ENCODE results near the gene ZPR1.
"Not testable (repeated sequence)": the region's sequence is repeated elsewhere in the genome, so short reads cannot be mapped to it uniquely, and the experiment has no call there.

The ZPR1 gene, protein sequence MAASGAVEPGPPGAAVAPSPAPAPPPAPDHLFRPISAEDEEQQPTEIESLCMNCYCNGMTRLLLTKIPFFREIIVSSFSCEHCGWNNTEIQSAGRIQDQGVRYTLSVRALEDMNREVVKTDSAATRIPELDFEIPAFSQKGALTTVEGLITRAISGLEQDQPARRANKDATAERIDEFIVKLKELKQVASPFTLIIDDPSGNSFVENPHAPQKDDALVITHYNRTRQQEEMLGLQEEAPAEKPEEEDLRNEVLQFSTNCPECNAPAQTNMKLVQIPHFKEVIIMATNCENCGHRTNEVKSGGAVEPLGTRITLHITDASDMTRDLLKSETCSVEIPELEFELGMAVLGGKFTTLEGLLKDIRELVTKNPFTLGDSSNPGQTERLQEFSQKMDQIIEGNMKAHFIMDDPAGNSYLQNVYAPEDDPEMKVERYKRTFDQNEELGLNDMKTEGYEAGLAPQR

DNA sequence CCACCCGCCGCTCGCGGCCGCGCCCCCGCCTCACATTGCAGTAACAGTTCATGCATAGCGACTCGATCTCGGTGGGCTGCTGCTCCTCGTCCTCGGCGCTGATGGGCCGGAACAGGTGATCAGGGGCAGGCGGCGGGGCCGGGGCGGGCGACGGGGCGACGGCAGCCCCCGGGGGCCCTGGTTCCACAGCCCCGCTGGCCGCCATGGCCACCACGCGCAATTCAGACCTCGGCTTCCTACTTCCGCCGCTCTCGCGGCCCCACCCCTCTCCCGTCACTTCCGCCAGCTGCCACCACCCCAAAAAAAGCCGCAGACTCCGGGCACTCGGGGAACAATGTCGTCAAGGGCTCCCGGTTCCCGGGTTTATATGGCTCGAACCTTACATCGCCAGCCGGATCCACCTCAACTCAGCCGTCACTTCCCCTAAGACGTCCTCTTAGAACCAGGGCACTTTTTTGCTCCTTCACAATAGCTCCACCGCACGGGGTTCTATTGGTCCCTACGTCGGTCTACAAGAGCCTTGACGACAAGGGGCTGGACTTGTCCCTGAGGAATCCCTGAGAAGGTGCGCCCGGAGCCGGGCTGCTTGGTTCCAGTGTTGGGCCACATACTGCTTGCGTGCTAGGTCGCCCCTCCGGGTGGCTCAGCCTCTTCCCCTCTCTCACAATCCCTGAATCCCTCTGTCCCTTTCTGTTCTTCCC lies at the start of gene ZPR1:
ZPR1 (minus strand) TSS at position 238 of the 701 bp plus-strand sequence; CDS start at position 205, 33 bp downstream.
- DNase-seq = peak; percentile 75

DNA sequence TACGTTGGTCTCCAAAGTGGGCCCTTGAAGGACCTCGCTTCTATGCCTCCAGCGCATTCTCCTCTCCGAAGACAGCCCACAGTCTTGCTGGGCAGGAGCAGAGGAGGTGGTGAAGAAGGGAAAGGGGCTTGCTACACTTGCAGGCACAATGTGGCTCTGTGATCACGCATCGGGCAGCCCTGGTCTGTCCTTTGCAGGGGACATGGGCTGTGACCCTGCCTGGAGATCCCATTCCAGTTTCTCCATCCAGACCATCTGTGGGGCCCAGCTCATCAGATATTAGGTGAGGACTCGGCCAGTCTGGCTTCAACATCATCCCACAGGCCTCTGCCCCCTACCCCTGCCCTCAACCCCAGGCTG lies 48.8 kb upstream of the ZPR1 start:
- no peak for DNase-seq

DNA sequence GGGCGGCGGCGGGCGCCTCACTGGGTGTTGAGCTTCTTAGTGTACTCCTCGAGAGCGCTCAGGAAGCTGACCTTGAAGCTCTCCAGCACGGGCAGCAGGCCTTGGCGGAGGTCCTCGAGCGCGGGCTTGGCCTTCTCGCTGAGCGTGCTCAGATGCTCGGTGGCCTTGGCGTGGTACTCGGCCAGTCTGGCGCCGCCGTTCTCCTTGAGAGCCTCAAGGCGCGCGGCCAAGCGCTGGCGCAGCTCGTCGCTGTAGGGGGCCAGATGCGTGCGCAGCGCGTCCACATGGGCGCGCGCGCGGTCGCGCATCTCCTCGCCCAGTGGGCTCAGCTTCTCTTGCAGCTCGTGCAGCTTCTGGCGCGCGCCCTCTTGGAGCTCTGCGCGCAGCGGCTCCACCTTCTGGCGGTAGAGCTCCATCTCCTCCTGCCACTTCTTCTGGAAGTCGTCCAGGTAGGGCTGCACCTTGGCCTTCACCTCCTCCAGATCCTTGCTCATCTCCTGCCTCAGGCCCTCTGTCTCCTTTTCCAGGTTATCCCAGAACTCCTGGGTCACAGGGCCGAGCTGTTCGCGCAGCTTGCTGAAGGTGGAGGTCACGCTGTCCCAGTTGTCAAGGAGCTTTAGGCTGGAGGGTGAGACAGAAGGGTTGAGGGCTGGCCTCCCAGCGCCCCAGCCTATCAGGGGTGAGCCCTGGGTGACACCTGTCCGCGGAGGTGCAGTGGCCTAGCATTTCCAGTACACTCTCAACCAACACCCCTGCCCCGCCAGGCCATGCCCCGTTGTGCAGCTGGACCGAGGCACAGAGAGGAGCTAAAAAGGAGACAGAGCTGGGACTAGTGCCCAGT lies 48.2 kb upstream of the ZPR1 start:
- peak; percentile 95 for DNase-seq

DNA sequence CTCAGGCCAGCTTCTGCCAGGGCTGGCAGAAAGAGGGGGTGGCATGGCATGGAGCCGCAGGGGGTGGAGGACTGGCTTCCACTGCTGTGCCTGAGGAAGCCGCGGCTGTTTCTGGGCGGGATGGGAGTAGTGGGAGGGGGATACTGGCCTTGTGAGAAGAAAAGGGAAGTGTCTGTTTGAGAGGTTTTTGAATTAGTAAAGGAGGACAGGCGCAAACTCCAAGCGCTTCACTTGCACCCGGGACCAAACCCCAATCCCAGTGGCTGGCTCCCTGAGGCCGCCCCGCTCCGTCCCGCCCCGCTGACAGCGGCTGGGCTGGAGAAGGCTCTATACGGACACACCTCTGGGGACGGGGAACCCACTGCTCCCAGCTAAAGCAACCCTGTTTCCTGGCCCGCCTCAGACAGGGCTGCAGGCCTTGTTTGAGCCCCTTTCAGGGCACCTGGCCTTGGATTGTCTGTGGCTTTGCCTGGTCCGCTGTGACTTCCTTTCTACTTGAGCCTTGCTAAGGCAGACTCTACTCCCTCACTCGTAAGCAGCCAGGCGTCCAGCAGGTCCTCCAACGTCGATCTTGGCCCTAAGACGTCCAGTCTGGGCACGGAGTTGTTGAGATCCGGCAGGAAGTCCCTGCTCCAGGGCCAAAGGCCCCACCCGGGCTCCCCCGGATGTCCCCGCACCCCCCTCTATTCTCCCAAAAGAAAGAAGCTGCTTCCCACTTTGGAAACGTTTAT lies 47.4 kb upstream of the ZPR1 start:
- no peak for DNase-seq

DNA sequence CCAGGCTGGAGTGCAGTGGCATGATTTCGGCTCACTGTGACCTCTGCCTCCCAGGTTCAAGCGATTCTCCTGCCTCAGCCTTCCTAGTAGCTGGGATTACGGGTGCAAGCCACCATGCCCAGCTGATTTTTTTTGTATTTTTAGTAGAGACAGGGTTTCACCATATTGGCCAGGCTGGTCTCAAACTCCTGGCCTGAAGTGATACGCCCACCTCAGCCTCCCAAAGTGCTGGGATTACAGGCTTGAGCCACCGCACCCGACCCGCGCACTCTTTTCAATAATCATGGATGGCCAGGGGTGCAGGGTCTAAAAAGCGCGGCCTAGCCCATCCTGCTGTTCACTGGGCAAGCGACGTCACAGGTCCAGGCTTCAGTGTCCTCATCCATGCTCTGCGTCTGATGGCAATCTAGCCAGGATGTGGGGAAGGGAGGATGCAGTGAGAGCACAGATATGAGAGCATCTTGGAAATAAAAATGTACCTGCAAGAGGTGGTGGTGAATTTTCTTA lies 46.8 kb upstream of the ZPR1 start:
- not testable (repeated sequence) for DNase-seq

DNA sequence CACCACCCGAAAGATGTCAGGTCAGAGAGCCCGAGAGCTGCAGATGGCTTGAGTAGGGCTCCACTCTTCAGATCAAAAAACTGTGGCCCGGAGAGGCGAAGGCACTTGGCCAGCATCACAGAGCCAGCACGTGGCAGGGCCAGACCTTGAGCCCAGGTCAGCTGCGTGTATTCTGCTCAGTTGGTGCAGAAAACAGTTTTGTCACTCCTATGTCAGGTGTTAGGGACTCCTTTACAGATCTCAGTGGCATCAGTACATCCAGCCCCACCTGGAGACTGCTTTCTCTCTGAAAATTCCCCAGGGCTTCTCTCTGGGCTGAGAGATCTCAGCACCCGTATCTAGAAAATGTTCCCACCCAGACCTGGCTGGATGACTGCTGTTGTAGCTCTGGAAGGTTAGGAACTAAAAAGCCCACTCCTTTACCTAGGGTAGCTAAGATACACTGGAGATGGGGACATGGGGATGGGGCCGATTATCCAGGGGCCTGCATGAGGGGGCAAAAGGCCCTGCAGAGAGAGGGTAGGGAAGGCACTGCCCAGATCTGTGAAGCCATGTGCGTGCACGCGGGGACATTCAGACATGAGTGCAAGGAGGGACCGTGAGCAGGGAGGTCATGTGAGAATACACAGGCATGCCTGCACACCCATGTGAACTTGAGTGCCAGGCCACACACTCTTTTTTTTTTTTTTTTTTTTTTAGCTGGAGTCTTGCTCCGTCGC lies 46.2 kb upstream of the ZPR1 start:
- no peak for DNase-seq

DNA sequence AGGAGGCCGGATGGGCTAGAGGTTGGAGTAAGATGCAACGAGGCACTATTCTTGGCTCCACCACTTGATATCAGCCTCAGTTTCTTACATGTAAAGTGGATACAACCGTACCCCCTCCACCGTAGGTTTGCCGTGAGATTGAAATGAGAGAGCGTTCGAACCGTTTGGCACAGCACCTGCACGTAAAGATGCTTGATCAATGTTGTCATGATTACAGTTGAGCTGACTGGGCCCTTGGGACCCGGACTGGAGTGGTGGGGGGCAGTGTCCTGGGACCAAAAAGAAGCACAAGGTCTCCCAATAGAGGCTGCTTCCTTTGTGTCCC lies 45.6 kb upstream of the ZPR1 start:
- DNase-seq = no peak

DNA sequence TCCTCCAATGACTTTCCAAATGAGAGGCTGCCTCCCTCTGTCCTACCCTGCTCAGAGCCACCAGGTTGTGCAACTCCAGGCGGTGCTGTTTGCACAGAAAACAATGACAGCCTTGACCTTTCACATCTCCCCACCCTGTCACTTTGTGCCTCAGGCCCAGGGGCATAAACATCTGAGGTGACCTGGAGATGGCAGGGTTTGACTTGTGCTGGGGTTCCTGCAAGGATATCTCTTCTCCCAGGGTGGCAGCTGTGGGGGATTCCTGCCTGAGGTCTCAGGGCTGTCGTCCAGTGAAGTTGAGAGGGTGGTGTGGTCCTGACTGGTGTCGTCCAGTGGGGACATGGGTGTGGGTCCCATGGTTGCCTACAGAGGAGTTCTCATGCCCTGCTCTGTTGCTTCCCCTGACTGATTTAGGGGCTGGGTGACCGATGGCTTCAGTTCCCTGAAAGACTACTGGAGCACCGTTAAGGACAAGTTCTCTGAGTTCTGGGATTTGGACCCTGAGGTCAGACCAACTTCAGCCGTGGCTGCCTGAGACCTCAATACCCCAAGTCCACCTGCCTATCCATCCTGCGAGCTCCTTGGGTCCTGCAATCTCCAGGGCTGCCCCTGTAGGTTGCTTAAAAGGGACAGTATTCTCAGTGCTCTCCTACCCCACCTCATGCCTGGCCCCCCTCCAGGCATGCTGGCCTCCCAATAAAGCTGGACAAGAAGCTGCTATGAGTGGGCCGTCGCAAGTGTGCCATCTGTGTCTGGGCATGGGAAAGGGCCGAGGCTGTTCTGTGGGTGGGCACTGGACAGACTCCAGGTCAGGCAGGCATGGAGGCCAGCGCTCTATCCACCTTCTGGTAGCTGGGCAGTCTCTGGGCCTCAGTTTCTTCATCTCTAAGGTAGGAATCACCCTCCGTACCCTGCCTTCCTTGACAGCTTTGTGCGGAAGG lies 44.8 kb upstream of the ZPR1 start:
- no peak for DNase-seq

DNA sequence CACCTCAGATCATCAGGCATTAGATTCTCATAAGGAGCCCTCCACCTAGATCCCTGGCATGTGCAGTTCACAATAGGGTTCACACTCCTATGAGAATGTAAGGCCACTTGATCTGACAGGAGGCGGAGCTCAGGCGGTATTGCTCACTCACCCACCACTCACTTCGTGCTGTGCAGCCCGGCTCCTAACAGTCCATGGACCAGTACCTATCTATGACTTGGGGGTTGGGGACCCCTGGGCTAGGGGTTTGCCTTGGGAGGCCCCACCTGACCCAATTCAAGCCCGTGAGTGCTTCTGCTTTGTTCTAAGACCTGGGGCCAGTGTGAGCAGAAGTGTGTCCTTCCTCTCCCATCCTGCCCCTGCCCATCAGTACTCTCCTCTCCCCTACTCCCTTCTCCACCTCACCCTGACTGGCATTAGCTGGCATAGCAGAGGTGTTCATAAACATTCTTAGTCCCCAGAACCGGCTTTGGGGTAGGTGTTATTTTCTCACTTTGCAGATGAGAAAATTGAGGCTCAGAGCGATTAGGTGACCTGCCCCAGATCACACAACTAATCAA lies 44.0 kb upstream of the ZPR1 start:
- no peak for DNase-seq

DNA sequence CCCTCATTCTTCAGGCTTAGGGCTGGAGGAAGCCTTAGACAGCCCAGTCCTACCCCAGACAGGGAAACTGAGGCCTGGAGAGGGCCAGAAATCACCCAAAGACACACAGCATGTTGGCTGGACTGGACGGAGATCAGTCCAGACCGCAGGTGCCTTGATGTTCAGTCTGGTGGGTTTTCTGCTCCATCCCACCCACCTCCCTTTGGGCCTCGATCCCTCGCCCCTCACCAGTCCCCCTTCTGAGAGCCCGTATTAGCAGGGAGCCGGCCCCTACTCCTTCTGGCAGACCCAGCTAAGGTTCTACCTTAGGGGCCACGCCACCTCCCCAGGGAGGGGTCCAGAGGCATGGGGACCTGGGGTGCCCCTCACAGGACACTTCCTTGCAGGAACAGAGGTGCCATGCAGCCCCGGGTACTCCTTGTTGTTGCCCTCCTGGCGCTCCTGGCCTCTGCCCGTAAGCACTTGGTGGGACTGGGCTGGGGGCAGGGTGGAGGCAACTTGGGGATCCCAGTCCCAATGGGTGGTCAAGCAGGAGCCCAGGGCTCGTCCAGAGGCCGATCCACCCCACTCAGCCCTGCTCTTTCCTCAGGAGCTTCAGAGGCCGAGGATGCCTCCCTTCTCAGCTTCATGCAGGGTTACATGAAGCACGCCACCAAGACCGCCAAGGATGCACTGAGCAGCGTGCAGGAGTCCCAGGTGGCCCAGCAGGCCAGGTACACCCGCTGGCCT lies 42.5 kb upstream of the ZPR1 start:
- no peak for DNase-seq

DNA sequence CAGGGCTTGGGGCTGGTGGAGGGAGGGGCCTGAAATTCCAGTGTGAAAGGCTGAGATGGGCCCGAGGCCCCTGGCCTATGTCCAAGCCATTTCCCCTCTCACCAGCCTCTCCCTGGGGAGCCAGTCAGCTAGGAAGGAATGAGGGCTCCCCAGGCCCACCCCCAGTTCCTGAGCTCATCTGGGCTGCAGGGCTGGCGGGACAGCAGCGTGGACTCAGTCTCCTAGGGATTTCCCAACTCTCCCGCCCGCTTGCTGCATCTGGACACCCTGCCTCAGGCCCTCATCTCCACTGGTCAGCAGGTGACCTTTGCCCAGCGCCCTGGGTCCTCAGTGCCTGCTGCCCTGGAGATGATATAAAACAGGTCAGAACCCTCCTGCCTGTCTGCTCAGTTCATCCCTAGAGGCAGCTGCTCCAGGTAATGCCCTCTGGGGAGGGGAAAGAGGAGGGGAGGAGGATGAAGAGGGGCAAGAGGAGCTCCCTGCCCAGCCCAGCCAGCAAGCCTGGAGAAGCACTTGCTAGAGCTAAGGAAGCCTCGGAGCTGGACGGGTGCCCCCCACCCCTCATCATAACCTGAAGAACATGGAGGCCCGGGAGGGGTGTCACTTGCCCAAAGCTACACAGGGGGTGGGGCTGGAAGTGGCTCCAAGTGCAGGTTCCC lies 41.8 kb upstream of the ZPR1 start, which contains the start of gene APOC3:
APOC3 (plus strand) TSS at position 383 of the 659 bp plus-strand sequence. CDS start 676 bp downstream, outside the sequence.
- no peak for DNase-seq

DNA sequence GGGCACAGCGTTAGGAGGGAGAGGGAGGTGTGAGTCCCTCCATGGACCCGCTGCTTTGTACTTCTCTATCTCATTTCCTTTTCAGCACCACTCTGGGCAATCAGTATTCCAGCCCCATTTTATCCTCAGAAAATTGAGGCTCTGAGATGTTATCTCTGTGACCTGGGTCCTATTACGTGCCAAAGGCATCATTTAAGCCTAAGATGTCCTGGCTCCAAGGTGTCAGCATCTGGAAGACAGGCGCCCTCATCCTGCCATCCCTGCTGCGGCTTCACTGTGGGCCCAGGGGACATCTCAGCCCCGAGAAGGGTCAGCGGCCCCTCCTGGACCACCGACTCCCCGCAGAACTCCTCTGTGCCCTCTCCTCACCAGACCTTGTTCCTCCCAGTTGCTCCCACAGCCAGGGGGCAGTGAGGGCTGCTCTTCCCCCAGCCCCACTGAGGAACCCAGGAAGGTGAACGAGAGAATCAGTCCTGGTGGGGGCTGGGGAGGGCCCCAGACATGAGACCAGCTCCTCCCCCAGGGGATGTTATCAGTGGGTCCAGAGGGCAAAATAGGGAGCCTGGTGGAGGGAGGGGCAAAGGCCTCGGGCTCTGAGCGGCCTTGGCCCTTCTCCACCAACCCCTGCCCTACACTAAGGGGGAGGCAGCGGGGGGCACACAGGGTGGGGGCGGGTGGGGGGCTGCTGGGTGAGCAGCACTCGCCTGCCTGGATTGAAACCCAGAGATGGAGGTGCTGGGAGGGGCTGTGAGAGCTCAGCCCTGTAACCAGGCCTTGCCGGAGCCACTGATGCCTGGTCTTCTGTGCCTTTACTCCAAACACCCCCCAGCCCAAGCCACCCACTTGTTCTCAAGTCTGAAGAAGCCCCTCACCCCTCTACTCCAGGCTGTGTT lies 41.1 kb upstream of the ZPR1 start:
- DNase-seq = no peak

DNA sequence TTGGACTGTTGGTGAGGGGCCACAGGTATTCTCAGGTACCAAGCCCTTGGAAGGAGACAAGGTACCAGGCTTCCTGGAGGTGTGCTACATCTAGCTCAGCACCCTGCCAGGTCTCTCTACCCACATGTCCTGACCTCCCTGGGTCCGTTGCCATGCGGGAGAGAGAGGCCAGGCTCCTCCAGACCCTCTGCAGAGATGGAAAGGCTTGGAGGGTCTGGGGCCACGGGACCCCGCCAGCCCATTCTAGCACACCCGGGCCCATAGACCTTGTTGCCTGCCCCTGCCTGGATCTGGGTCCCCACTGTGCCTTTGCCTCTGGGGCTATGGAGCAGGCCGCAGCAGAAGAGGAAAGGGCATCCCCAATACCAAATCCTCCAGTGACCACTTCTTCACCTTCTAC lies 39.6 kb upstream of the ZPR1 start:
- DNase-seq = no peak

DNA sequence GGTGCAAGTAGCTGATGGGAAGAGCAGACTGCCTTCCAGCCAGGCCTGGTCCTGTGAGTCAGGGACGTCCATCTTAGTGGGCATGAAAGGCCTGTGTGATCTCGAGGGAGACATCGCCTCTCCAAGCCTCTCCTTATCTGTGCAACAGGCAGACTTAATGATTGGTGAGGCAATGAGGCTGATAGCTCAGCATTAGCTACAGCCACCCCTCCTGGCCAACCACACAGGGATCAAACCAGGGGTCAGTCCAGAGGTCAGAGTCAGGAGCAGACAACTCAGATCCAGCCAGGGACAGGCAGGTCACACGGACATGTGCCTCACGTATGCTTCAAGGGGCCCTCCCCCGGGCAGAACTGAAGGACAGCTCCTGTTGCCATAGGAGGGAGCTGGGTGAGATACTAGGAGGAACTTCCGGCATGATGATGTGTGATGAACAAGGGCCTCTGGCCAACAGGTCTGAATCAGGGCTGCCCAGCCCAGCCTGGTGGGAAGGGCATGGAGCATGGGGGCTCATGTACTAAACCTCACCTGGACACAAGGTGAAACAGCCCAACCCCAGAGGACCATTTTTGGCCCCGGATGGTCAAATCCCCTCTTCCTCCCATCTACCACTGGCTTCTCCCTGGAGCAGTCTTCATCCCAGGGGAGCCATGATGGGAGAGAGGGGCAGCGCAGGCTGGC lies 39.1 kb upstream of the ZPR1 start:
- no peak for DNase-seq

DNA sequence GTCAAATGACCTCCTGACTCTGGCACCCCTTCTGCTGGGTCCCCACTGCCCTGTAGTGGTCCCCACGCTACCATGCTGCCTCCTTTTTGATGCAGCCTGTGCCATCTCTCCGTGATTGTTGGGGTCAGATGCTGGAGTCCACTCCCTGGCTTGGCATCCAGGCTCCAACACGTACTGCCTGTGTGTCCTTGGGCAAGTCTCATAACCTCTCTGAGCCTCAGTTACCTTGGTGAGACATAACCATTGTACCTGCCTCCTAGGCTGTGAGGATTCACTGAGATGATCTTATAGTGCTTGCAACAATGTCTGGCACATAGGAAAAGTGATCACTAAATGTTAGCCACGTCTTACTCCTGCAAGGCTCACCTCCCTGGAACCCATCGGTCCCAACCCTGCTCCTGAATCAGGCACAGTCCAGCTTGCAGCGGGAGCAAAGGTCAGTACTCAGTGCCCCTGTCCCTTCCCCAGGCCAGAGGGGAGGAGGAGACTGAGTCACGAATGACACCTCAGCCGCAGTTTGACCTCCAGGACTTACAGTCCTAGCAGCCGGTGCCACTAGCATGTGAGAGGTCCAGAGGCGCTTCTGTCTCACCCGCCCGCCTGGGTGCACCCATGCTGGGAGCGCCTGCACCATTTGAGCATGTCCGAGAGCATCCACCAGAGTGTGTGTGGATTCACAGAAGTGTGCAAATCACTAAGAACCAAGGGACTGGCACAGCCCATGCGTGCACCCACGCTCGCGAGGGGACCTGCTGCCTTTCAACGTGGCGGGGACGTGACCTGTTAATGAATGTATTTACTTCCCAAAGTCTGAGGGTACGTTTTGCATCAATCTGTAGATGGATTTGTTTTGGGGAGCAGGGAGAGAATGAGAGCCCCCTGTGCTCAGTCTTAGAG lies 38.3 kb upstream of the ZPR1 start:
- no peak for DNase-seq

DNA sequence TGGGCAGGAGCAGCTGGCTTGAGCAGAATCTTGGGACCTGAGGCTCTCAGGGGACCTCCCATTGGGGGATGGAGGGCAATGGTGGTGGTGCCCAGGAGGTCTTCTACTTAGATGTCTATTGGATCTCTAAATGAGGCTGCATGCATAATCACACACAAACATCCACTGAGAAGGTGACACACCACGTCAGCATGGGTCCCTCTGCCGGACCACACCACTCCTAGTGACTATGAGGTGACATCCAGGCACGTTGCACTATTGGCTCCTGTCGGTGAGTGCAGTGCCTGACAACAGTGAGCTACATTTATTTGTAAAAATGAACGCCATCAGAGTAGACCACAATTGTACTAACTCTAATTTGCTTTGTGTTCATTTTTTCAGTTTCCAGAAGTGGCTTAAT lies 37.6 kb upstream of the ZPR1 start:
- no peak for DNase-seq

Measured in NCI-H1092 (cell line).